CD1c-positive myeloid dendritic cell (primary cell): ENCODE data around the gene P2RX4.
"Not testable (repeated sequence)": the region's sequence is repeated elsewhere in the genome, so short reads cannot be mapped to it uniquely, and the experiment has no call there.

Experiments used
- DNase-seq: peaks from one replicate; pipeline ENCODE4 v3.0.0-alpha.2; 2016; ENCODE audit errors: extremely low spot score

P2RX4 gene

DNA sequence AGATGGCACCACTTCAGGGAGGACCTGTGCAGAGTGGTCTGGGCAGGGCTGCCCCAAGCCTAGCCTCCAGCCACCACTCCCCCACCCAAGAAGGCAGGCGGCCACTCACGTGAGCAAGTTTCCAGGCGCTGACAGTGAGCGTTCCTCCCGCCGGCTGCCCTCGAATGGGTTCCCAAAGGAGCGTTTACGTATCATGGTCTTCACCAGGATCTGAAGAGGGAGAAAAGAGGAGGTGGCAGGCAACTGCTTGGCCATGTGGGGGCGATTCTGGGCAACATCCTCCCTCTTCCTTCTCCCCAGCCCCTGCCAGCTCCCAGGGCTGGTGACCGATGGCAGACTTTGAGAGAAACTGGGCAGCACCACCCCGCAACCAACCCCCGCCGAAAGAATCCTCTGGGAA, 35.1 kb downstream of the P2RX4 start:
- DNase-seq: no peak

DNA sequence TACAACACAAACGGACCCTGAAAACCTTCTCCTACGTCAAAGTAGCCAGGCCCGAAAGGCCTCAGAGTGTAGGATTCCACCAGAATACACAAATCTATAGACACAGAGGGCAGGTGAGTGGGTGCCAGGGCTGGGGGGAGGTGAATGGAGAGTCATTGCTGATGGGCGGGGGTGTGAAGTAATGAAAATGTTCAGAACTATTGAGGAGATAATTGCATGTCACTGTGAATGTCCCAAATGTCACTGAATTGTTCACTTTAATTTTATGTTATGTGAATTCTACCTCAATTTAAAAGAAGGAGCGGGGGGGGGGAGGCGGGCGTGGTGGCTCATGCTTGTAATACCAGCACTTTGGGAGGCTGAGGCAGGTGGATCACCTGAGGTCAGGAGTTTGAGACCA, 36.0 kb downstream of the P2RX4 start:
- DNase-seq: no peak

DNA sequence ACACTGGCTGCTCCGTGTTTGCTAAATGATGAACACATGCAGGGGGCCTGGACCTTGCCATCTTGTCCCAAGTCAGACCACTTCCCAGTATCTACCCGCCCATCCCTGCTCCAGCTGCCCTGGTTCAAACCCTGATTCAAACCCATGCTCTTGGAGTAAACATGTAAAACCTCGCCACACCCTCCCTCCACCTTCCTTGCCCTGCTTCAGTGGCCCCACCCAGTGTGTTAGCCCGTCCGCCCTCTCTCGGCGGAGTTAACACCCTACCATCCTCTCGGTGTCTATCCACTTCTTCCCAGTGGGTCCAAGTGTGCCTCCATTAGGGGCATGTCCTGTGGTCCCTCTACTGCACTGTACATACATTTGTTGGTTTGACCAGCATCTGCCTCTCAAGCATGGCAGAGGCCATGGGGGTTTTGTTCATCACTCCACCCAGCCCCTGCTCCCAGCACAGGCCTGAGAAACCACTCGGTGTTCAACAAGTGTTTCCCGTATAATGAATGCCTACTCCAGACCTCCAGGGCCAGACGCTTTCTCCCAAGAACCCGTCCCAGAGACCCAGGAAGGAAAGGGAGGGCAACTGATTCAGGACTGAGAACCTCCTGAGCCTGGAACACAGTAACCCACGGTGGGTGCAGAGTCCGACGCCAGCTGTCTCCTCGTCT, 37.1 kb downstream of the P2RX4 start:
- DNase-seq: no peak

GRCh38 chr12:121248622-121249021, 38.7 kb downstream of the P2RX4 start:
- DNase-seq: no peak

DNA sequence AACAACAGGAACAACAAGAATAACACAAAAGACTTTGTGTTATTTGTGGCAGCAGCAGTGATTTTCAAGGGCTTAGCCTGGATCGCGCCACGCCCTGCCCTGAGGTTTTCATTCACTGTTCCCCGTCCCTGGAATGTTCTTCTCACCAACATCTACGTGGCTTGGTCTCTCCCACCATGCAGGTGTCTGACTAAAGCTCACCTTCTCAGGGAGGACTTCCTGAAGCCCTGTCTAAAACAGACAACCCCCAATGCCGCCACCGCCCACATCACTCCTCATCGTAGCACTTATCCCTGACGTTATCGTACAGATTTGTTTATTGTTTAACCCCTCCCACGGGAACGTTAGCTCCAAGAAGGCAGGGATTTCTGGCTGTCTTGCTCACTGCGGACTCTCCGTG, 40.4 kb downstream of the P2RX4 start:
- no peak for DNase-seq

DNA sequence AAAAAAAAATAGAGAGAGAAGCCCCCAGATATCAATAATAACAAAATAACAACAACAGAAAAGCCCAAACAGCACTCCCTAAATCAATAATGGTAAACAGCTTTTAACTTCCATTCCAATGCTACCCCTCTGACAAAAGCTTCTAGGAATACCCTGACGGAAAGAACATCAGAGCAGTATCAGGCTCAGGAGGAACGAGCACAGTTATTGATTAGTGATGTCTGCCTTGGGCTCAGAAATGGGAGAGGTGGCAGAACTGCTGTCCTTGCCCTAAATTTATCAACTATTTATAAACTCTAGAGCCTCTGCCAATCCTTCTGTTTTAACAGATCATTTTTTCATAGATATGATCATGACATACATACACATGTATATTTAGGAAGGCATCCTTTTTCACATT, 41.9 kb downstream of the P2RX4 start:
- no peak for DNase-seq

DNA sequence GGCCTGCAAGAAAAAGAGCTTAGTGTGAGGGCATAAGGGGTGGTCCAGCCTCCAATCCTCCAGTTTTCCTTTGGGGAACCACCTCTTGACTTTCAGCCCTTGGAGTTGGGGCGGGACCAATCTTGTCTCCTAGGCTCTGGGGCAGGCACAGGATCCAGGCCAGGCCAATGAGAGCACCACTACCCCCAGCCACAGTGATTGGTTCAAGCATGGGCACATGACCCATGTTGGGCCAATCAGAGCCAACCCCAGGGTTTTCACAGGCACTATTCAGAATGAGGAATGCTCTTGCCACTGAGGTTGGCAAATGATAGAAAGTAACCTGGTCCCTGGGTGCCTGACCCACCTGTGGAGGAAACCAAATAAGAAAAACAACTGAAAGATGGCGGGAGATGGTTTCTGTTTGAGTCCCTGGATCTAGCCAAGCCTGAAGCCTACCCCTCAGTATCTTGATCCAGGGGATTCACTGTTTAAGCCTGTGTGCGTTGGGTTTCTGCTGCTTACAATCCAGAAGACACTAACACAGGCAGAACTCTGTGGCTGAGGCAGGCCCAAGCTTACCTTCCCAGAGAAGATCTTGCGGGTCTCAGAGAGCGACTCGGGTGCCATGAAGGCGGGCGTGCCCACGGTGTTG, 42.9 kb downstream of the P2RX4 start:
- no peak for DNase-seq

DNA sequence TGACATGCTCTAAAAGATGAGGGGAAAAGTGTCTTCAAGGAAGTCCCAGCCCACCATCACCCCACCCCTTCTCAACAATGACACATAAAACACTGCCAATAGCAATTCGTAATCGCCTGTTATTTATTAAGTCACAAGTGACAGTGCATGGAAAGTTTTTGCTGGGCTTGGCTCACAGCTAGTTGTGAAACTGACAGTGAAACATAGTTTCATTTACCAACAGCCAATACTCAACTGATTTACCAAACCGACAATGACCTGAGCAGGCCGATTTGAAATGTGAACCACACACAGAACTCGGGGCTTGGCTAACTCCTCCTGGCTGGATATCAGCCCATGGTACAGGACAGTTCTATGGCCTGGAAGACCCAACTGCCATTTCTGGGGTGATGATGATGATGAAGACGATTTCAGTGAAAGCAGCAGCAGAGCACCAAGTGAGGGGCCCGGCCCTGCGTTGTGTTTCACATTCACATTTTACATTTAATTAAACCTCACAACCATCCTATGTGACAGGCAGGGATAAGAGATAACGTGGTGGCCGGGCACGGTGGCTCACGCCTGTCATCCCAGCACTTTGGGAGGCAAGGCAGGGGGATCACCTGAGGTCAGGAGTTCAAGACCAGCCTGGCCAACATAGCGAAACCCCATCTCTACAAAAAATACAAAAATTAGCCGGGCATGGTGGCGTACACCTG, 43.9 kb downstream of the P2RX4 start:
- no peak for DNase-seq

- no peak for DNase-seq
These were observed 45.5 kb downstream of the P2RX4 start for GRCh38 chr12:121255433-121255832.

GRCh38 chr12:121257704-121258449, 47.9 kb downstream of the P2RX4 start:
- not testable (repeated sequence) for DNase-seq

DNA sequence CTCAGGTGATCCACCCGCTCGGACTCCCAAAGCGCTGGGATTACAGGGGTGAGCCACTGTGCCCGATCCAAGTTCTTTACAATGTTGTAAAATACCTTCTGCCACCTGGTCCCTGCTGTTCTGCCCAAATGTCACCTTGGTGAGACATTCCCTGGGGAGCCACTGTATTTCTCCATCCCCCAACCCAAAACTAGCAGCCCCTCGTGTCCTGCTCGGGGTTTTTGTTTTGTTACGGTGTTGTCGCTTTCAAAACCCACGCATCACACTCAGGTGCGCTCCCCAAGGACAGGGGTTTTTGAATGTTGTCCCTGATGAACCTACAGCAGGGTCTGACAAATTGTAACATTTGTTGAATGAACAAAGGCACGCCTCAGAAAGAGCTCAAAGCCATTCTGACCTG, 49.1 kb downstream of the P2RX4 start:
- DNase-seq: no peak

DNA sequence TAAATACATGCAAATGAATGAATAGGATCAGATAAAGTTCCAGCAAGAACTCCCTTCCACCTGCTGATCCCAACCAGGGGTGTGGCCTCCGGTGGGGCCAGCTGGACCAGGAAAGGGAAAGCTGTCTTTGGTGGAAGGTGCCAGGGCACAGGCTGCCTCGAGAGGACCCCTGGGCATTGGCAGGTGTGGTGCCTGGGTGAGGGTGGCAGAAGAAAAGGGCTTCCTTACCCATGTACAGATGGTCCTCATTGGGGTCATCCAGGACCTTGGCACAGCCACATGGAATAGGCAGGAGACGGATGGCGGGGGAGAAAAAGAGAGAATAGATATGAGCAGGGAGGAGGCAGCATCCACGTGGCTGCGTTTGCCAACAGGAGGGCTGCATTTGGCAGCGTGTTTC, 50.2 kb downstream of the P2RX4 start:
- no peak for DNase-seq

DNA sequence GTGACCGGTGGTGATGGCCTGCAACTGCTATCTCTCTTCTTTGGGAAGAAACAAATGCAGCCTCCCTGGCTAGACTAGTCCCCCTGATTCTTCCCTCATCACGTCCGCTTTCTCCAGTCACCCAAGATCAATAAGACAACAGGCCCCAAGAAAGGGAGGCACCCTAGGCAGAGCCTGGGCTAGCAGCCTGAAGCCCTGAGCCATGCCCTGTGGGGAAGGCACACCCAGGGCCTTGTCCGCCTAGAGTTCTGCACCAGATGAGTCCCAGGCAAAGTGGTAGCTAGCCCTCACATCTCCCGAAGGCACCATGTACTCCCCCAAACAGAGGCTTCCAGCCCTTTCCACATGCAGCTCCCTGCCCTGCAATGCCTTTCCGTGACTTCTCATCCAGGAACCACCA, 51.5 kb downstream of the P2RX4 start:
- no peak for DNase-seq

- DNase-seq: no peak
These were observed 53.4 kb downstream of the P2RX4 start for GRCh38 chr12:121263206-121263935.

GRCh38 chr12:121264135-121264534, 54.2 kb downstream of the P2RX4 start:
- DNase-seq: no peak

DNA sequence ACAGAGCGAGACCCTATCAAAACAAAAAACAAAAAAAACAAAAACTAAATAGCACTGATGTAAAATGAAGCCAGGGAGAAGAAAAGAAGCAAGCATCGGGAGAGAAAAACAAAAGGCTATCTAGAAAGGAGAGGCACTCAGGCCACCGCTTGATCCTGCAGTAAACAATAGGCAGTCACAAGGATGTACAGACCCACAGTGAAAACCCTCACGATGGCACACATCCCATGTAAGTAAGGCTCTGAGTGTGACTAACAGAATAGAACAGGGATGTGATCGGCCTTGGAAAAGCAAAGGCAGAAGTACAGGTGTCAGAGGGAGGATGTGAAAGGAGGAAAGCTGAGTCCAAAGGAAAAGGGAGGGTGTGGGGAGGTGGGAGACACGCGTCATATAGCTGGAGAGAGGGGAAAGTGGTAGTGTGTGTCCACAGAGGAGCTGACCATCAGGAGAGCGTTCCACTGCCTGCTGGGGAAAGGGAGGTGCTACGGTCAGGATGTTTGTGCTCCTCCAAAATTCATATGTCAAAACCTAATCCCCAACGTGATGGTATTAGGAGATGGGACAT, 55.1 kb downstream of the P2RX4 start:
- no peak for DNase-seq

GRCh38 chr12:121267822-121268221, 57.9 kb downstream of the P2RX4 start:
- DNase-seq: no peak

GRCh38 chr12:121273364-121273896, 63.5 kb downstream of the P2RX4 start:
- no peak for DNase-seq

DNA sequence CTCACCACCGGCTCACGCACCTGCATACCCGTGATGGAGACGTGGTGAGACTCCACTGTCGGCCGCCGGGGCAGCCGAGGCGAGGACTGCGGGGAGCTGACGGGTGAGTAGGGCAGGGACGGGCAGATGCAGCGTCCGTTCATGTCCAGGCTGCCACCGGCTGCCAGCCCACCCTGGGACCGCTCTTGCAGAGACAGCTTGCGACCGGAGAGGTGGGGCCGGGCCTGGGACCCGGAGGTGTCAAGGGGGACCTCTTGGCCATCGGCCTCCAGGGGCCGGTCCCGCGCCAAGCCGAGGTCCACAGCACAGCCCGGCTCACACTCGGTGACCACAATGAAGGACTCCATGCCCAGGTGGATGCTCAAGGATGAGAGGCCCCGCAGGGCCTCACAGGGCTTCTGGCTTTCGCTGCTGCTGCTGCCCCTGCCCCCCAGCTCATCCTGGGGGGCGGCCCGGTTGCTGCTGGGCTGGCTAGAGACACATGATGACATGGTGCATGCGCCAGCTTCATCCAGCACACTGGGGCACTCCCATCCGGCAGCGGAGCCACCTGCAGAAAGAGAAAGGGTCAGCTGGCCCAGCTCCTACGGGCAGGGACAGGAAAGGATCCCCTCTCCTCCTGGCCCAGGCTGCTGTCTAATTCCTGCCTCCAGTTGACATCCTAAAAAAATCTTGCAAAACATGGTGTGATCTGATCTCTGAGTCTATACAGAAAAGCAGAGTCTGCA, 64.3 kb downstream of the P2RX4 start:
- DNase-seq: no peak

- peak; percentile 53 for DNase-seq
These were observed 67.4 kb downstream of the P2RX4 start for GRCh38 chr12:121277374-121277759.
